Panc1 (cell line): ENCODE results near the gene TUBE1. TPM values are rescaled to one million over a fixed set of nuclear protein-coding genes. Genes with fewer than 3 reads are reported as not detected.

ENCODE experiments used
- ATAC-seq: fragments of 200-7000 bp; cut with Tn5 transposase; 2 replicates; pipeline ENCODE4 v1.9.1; 2020; ENCODE audit warnings: mild to moderate bottlenecking, moderate library complexity
- Bru-seq: library from RNA; stranded (reverse); fragments of 400-500 nt; gene quantifications from one replicate; lab custom pipeline; 2021; lab: Mats Ljungman, UMichigan
- BruChase-seq, 2 experiments: library from RNA; stranded (reverse); fragments of 400-500 nt; gene quantifications; one replicate each; lab custom pipeline; 2021; lab: Mats Ljungman, UMichigan
- BruUV-seq: library from RNA; stranded (reverse); fragments of 400-500 nt; replicated peaks from 2 replicates; lab custom pipeline; 2021; lab: Mats Ljungman, UMichigan
- CTCF ChIA-PET: fragments of 300-600 bp; sonication (Branson Sonifier 250); formaldehyde crosslinking; loops from one replicate; lab custom pipeline; 2022; ENCODE audit warnings: antibody characterized with exemption; lab: Charles Lee
- POLR2A ChIA-PET: fragments of 300-600 bp; sonication (Branson Sonifier 250); formaldehyde crosslinking; loops from one replicate; lab custom pipeline; 2022; ENCODE audit warnings: antibody characterized with exemption; lab: Charles Lee
- DNase-seq: peaks from one replicate; pipeline ENCODE4 v3.0.0-alpha.2; 2010; ENCODE audit warnings: low read depth, low spot score
- H3K27ac ChIP-seq: 2 replicates; pipeline ENCODE4 v1.5.1; 2011; ENCODE audit warnings: mild to moderate bottlenecking, low read length, inconsistent platforms
- H3K27me3 ChIP-seq: fragments of 200-500 bp; sonication (Bioruptor generic); 2 replicates; pipeline ENCODE4 v1.6.0; 2014; ENCODE audit warnings: low read length, inconsistent platforms; ENCODE audit not compliant: control insufficient read depth, insufficient read depth
- H3K36me3 ChIP-seq: fragments of 200-500 bp; sonication (Bioruptor generic); 2 replicates; pipeline ENCODE4 v1.5.1; 2014; ENCODE audit warnings: inconsistent platforms, mild to moderate bottlenecking, low read length, moderate library complexity; ENCODE audit not compliant: control insufficient read depth, insufficient read depth
- H3K4me1 ChIP-seq: 2 replicates; pipeline ENCODE4 v1.5.1; 2011; ENCODE audit warnings: inconsistent platforms, mild to moderate bottlenecking, low read length, moderate library complexity; ENCODE audit not compliant: control insufficient read depth, insufficient read depth
- H3K4me3 ChIP-seq, 2 experiments: 2 replicates each; pipeline ENCODE4 v1.5.1; 2011 to 2012; ENCODE audit warnings: low read depth in 2 of 2, low read length in 2 of 2, mild to moderate bottlenecking in 2 of 2, inconsistent platforms in 1 of 2, moderate library complexity in 1 of 2
- H3K9me3 ChIP-seq: fragments of 200-500 bp; sonication (Bioruptor generic); 2 replicates; pipeline ENCODE4 v1.5.1; 2014; ENCODE audit warnings: low read depth, mild to moderate bottlenecking, inconsistent platforms, low read length, moderate library complexity; ENCODE audit not compliant: control insufficient read depth, insufficient read depth
- POLR2AphosphoS5 ChIP-seq: IDR thresholded peaks from 2 replicates; pipeline ENCODE4 v1.6.1; 2012; ENCODE audit warnings: mild to moderate bottlenecking, low read depth, low read length, moderate library complexity
- SIN3A ChIP-seq: IDR thresholded peaks from 2 replicates; pipeline ENCODE4 v1.6.1; 2012; ENCODE audit warnings: low read depth, mild to moderate bottlenecking, low read length, moderate library complexity, borderline replicate concordance; ENCODE audit not compliant: insufficient read depth
- TCF7L2 ChIP-seq: IDR thresholded peaks from 2 replicates; pipeline ENCODE4 v1.6.1; 2011; ENCODE audit warnings: mild to moderate bottlenecking, low read depth, low read length, inconsistent platforms
- in situ Hi-C: cut with HindIII; loops from 2 replicates; pipeline ENCODE4 v1.10.0; 2016; ENCODE audit warnings: low sequenced_read_pairs, low pct_unique_long_range_greater_than_20kb
- intact Hi-C: fragments of 100-400 bp; cut with micrococcal nuclease; formaldehyde crosslinking; loops from one replicate; pipeline ENCODE4 v1.10.0; 2022; ENCODE audit not compliant: unreplicated experiment
- long read RNA-seq: library from polyadenylated mRNA; unstranded; transcript quantifications from one replicate; pipeline ENCODE4 v2.0.0, GENCODE V29; 2021; ENCODE audit not compliant: unreplicated experiment
- polyA plus RNA-seq: library from polyadenylated mRNA; unstranded; fragments of >200 nt; gene quantifications from one replicate; pipeline ENCODE4 v1.2.1, GENCODE V29; 2012; ENCODE audit warnings: missing spikeins; ENCODE audit not compliant: insufficient read length
- total RNA-seq: library from RNA; stranded (reverse); gene quantifications from one replicate; pipeline ENCODE4 v1.2.1, GENCODE V29; 2021; ENCODE audit not compliant: unreplicated experiment
- TF ChIP-seq, protein P1 (sequence below), 2 experiments: IDR thresholded peaks; 2 replicates each; pipeline ENCODE4 v1.6.1; 2011 to 2012; ENCODE audit warnings: low read depth in 2 of 2, control low read depth in 1 of 2, low read length in 1 of 2, mild to moderate bottlenecking in 1 of 2, moderate library complexity in 1 of 2; ENCODE audit not compliant: insufficient read depth in 1 of 2
- TF ChIP-seq, protein P2 (sequence below): fragments of 450-650 bp; IDR thresholded peaks from 2 replicates; pipeline ENCODE4 v1.5.1; 2017; ENCODE audit warnings: mild to moderate bottlenecking

The TUBE1 gene, protein sequence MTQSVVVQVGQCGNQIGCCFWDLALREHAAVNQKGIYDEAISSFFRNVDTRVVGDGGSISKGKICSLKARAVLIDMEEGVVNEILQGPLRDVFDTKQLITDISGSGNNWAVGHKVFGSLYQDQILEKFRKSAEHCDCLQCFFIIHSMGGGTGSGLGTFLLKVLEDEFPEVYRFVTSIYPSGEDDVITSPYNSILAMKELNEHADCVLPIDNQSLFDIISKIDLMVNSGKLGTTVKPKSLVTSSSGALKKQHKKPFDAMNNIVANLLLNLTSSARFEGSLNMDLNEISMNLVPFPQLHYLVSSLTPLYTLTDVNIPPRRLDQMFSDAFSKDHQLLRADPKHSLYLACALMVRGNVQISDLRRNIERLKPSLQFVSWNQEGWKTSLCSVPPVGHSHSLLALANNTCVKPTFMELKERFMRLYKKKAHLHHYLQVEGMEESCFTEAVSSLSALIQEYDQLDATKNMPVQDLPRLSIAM
- total RNA-seq, result 22.3 TPM
- polyA plus RNA-seq, result 19.6 TPM
- percentile 86 among the genes with signal in this experiment for Bru-seq, nascent RNA
- BruChase-seq, experiment 1, labeled RNA remaining after a 2-hour chase, result percentile 93 among the genes with signal in this experiment
- BruChase-seq, experiment 2, labeled RNA remaining after a 6-hour chase, result percentile 85 among the genes with signal in this experiment
- long read RNA-seq, transcript TUBE1-202 (12 exons, 2,142 nt), result major isoform, 14 of 37 reads
- long read RNA-seq, partial matches to known transcripts, result 9 of 37 reads
- long read RNA-seq, other reads (novel, unspliced or antisense), result 13 of 37 reads

DNA sequence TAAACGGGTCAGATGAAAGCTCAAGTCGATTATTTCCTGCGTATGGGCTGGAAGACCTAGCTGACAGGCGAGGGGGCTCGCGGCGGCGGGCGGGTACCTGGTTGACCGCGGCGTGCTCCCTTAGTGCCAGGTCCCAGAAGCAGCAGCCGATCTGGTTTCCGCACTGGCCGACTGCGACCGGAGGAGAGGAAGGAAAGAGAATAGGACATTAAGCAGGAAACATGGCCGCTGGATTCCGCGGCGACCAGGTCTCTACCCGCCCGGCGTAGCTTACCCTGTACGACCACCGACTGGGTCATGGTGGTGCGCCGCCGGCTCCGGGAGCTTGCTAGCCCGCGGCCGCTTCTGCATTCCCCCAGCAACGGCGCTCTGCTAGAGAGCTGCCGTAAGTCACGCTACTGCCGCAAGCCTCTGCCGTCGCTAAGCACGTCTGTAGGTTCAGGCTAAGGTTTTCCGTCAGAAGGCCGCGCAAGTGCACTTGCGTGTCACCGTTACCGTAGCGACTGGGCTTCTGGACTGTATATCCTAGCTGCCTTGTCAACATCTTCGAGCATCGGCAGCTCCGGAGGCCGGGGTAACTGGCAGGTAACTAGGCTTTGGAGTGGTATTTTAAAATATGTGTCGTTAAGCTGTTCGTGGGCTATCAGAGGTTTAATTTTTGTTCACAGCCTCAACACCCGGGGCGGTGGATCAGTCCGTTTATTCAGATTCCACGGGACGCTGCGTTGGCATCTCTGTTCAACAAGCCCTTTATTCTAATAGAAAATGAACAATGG lies at the start of gene TUBE1, which contains the start of gene FAM229B:
Gene TUBE1 (minus strand): TSS at position 347 of the 776 bp plus-strand sequence. CDS start 48 bp downstream, at position 299.
Gene FAM229B (plus strand): TSS at position 456 of the 776 bp plus-strand sequence. CDS start 11,693 bp downstream, outside the sequence.
- DNase-seq (peak; percentile 95), ATAC-seq (peak; percentile 97)
- in situ Hi-C loops, result no loop called here
- intact Hi-C loops, result loop anchor here (5.0 kb wide), 1 partner anchor 75 kb away; no protein-coding TSS in a partner anchor
- no TSS peak for BruUV-seq
- Histone ChIP-seq H3K27me3 (peaks cover 7% of the 10 kb centered on the region; the same call in 1 of the 2 replicates), H3K4me3 (peak within 1 kb of the TSS; percentile 92 to 94), H3K4me1 (peaks cover 10% of the 10 kb centered on the region; the same call in 1 of the 2 replicates), H3K36me3 (peaks cover 14% of the 10 kb centered on the region), H3K9me3 (no peaks in the 10 kb centered on the region), H3K27ac (peak within 1 kb of the TSS; percentile 94)
- ChIA-PET POLR2A (interaction anchor here (0.6 to 1.1 kb wide), 6 partner anchors 14 to 1615 kb away, joined by 3 to 7 read pairs (median 3); no protein-coding TSS in a partner anchor), CTCF (interaction anchor here (0.5 to 0.6 kb wide), 3 partner anchors 21 to 1560 kb away, joined by 3 to 8 read pairs (median 6); no protein-coding TSS in a partner anchor)
- TF ChIP-seq SIN3A, result peak; percentile 94
- TF ChIP-seq POLR2AphosphoS5, result peak; percentile 89
- TF ChIP-seq, protein P1, sequence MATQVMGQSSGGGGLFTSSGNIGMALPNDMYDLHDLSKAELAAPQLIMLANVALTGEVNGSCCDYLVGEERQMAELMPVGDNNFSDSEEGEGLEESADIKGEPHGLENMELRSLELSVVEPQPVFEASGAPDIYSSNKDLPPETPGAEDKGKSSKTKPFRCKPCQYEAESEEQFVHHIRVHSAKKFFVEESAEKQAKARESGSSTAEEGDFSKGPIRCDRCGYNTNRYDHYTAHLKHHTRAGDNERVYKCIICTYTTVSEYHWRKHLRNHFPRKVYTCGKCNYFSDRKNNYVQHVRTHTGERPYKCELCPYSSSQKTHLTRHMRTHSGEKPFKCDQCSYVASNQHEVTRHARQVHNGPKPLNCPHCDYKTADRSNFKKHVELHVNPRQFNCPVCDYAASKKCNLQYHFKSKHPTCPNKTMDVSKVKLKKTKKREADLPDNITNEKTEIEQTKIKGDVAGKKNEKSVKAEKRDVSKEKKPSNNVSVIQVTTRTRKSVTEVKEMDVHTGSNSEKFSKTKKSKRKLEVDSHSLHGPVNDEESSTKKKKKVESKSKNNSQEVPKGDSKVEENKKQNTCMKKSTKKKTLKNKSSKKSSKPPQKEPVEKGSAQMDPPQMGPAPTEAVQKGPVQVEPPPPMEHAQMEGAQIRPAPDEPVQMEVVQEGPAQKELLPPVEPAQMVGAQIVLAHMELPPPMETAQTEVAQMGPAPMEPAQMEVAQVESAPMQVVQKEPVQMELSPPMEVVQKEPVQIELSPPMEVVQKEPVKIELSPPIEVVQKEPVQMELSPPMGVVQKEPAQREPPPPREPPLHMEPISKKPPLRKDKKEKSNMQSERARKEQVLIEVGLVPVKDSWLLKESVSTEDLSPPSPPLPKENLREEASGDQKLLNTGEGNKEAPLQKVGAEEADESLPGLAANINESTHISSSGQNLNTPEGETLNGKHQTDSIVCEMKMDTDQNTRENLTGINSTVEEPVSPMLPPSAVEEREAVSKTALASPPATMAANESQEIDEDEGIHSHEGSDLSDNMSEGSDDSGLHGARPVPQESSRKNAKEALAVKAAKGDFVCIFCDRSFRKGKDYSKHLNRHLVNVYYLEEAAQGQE (IDR thresholded peaks at IDR 0.05; ENCODE audit: insufficient read depth in 1 of 2, low read depth in 2 of 2, low read length in 1 of 2), result 0 out of 4 replicates have a peak, but pooled peaks of 1 of the 2 experiments have one; percentile 56
- TF ChIP-seq, protein P2, sequence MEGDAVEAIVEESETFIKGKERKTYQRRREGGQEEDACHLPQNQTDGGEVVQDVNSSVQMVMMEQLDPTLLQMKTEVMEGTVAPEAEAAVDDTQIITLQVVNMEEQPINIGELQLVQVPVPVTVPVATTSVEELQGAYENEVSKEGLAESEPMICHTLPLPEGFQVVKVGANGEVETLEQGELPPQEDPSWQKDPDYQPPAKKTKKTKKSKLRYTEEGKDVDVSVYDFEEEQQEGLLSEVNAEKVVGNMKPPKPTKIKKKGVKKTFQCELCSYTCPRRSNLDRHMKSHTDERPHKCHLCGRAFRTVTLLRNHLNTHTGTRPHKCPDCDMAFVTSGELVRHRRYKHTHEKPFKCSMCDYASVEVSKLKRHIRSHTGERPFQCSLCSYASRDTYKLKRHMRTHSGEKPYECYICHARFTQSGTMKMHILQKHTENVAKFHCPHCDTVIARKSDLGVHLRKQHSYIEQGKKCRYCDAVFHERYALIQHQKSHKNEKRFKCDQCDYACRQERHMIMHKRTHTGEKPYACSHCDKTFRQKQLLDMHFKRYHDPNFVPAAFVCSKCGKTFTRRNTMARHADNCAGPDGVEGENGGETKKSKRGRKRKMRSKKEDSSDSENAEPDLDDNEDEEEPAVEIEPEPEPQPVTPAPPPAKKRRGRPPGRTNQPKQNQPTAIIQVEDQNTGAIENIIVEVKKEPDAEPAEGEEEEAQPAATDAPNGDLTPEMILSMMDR, result no peak
- TF ChIP-seq TCF7L2, result no peak

DNA sequence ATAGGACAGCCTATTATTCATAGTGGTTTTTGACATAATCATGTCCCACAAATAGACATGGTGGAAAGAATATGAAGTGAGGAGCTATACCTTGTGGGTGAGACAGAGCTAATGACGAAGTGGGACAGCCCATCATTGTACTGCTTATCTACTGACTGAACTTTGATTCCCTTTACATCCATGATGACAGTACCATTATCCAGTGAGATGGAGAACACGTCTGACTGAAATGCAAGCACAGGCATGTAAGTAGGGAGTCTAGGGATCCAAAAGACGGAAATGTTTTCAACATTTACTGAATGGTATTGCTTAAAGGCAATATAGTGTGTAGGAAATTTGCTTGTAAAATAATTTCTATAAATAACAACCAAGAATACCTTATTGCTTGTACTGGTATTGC lies 43.6 kb upstream of the TUBE1 start:
- in situ Hi-C loops, result no loop called here
- intact Hi-C loops, result no loop called here
- CTCF ChIA-PET, result no interaction called here

More for the DNA sequence above, 43.6 kb upstream of the TUBE1 start:
- Histone ChIP-seq H3K27ac (no peak overlapping the region), H3K9me3 (no peaks in the 10 kb centered on the region), H3K4me1 (no peaks in the 10 kb centered on the region), H3K27me3 (no peaks in the 10 kb centered on the region; the same call in none of the 2 replicates), H3K36me3 (no peaks in the 10 kb centered on the region), H3K4me3 (no peak overlapping the region)
- TF ChIP-seq TCF7L2, result no peak
- TF ChIP-seq POLR2AphosphoS5, result no peak
- TF ChIP-seq, protein P1 (IDR thresholded peaks at IDR 0.05; ENCODE audit: insufficient read depth in 1 of 2, low read depth in 2 of 2, low read length in 1 of 2), result no peak
- TF ChIP-seq SIN3A, result no peak
- TF ChIP-seq, protein P2, result no peak
- BruUV-seq, result no TSS peak
- POLR2A ChIA-PET, result interaction anchor here (0.5 kb wide), 1 partner anchor 83 kb away, joined by 3 read pairs; no protein-coding TSS in a partner anchor
- DNase-seq, result no peak
- no peak for ATAC-seq
